Measurements from ENCODE around the gene P2RX7.

GRCh38 chr12:121203482-121203881 is 70.8 kb downstream of the P2RX7 start:
- no peak for TF ChIP-seq CTCF (conservative IDR thresholded peaks at IDR 0.05; ENCODE audit: low read depth, low read length)
- TF ChIP-seq EZH2 (IDR thresholded peaks at IDR 0.05; ENCODE audit: borderline replicate concordance, low read depth, low read length, poor library complexity, severe bottlenecking), result no peak

Data from A673 (cell line).